HCT116 (cell line): ENCODE data around the gene TUBA3D.

Experiments
- CEBPB ChIP-seq: IDR thresholded peaks from 2 replicates; pipeline ENCODE4 v1.6.1; 2012; ENCODE audit warnings: low read depth
- CTCF ChIP-seq, 3 experiments: fragments of 200-600 bp in 1 of 3; sonication (generic) in 1 of 3; IDR thresholded peaks in 2 of 3; conservative IDR thresholded peaks in 1 of 3; 2 replicates each; pipeline ENCODE4 v1.5.1; 2012 to 2017; ENCODE audit warnings: low read depth in 2 of 3, low read length in 2 of 3, antibody characterized with exemption in 1 of 3, borderline replicate concordance in 1 of 3, control low read depth in 1 of 3, mild to moderate bottlenecking in 1 of 3, mixed read lengths in 1 of 3, mixed run types in 1 of 3, moderate library complexity in 1 of 3; ENCODE audit not compliant: insufficient read depth in 1 of 3
- YY1 ChIP-seq: IDR thresholded peaks from 2 replicates; pipeline ENCODE4 v1.6.1; 2011; ENCODE audit warnings: low read length, low read depth, moderate library complexity, mild to moderate bottlenecking; ENCODE audit not compliant: insufficient replicate concordance; ENCODE audit errors: extremely low read depth
- TF ChIP-seq, protein P1 (sequence below): IDR thresholded peaks from 2 replicates; pipeline ENCODE4 v1.6.1; 2012

DNA sequence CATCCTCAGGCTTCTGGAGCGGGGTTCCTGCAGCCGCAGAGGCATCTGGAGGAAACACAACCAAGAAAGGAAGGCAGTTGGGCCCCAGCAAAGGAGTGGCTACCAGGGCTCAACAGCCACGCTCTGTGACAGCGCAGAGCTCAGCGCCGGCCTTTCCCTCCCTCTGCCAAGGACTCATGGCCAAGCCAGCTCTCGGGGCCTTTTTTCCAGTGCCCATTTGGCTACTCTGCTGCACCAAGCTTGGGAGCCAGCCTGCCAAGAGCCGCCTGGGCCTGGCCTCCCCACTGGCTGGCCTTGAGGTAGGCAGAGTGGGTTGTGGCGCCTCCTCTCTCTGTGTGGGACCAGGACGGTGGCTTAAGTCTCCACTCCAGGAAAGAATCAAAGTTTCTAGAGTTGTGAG lies 44.6 kb downstream of the TUBA3D start:
- TF ChIP-seq CTCF (IDR thresholded peaks at IDR 0.05 in 2 of 3, conservative IDR thresholded peaks at IDR 0.05 in 1 of 3; ENCODE audit: borderline replicate concordance in 1 of 3, insufficient read depth in 1 of 3, low read depth in 2 of 3, low read length in 2 of 3) (no peak), CEBPB (no peak), YY1 (no peak)
- TF ChIP-seq, protein P1, sequence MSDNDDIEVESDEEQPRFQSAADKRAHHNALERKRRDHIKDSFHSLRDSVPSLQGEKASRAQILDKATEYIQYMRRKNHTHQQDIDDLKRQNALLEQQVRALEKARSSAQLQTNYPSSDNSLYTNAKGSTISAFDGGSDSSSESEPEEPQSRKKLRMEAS, result no peak
